Activated T-helper 2 cell treated with anti-CD3 and anti-CD28 coated beads, Interferon-gamma antibody, Interleukin-2, Interleukin-4, amounts not matched to agents 10 μg/mL and 5 μg/mL and 100 μg/mL, durations not matched to agents 14 hours and 24 hours and 36 hours (primary cell): ENCODE measurements around the gene RBM19. TPM values are rescaled to one million over a fixed set of nuclear protein-coding genes. Genes with fewer than 3 reads are reported as not detected.

Source experiments
- DNase-seq: peaks from one replicate; pipeline ENCODE4 v3.0.0; 2021; ENCODE audit warnings: low spot score
- H3K27ac Mint-ChIP-seq: one replicate; pipeline ENCODE4 v1.8.0; 2021; ENCODE audit warnings: mixed read lengths
- H3K27me3 Mint-ChIP-seq: one replicate; pipeline ENCODE4 v1.8.0; 2021; ENCODE audit warnings: low read depth, mixed read lengths
- H3K36me3 Mint-ChIP-seq: one replicate; pipeline ENCODE4 v1.8.0; 2021; ENCODE audit warnings: low read depth, mixed read lengths
- H3K4me1 Mint-ChIP-seq: one replicate; pipeline ENCODE4 v1.8.0; 2021; ENCODE audit warnings: low read depth, mixed read lengths
- H3K4me3 Mint-ChIP-seq: one replicate; pipeline ENCODE4 v1.8.0; 2021; ENCODE audit warnings: low read depth, mild to moderate bottlenecking, moderate library complexity, mixed read lengths
- H3K9me3 Mint-ChIP-seq: one replicate; pipeline ENCODE4 v1.8.0; 2021; ENCODE audit warnings: mixed read lengths
- intact Hi-C: fragments of 100-400 bp; cut with micrococcal nuclease; formaldehyde crosslinking; loops from one replicate; pipeline ENCODE4 v1.15.1; 2023
- total RNA-seq: library from RNA; stranded (reverse); gene quantifications from 2 replicates; pipeline ENCODE4 v1.2.3, GENCODE V29; 2022

RBM19 gene
- total RNA-seq, 1 donor from 2014 or later: 96.8 TPM

GRCh38 chr12:113940357-113941207, 25.5 kb downstream of the RBM19 start:
- Mint-ChIP-seq H3K4me1 (no peaks in the 10 kb centered on the region), H3K9me3 (no peaks in the 10 kb centered on the region), H3K27ac (no peak overlapping the region), H3K27me3 (no peaks in the 10 kb centered on the region), H3K4me3 (no peak overlapping the region), H3K36me3 (peaks cover 61% of the 10 kb centered on the region)
- intact Hi-C loops: no loop called here
- no peak for DNase-seq

DNA sequence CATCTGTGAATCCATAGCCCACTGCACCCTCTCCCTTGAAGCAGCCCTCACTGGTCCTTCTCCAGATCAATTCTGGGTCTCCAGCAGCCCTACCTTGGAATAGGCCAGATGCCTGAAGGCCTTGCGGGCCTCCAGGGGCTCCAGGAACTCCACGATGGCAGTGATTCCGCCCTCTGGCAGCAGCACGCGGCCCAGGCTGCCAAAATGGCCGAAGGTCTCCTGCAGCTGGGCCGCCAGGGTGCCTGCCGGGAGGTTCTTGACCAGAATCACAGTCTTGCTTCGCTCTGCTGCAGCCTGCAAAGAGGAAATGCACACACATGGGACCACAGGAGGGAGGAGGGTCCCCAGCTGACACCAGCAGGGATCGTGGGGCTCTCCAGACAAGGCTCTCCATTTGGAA, 26.3 kb downstream of the RBM19 start:
- H3K4me3 Mint-ChIP-seq: no peak overlapping the region
- no peak for DNase-seq
- H3K27me3 Mint-ChIP-seq: no peaks in the 10 kb centered on the region
- no peaks in the 10 kb centered on the region for H3K9me3 Mint-ChIP-seq
- intact Hi-C loops: no loop called here
- H3K4me1 Mint-ChIP-seq: no peaks in the 10 kb centered on the region
- H3K36me3 Mint-ChIP-seq: peaks cover 60% of the 10 kb centered on the region
- H3K27ac Mint-ChIP-seq: no peak overlapping the region

DNA sequence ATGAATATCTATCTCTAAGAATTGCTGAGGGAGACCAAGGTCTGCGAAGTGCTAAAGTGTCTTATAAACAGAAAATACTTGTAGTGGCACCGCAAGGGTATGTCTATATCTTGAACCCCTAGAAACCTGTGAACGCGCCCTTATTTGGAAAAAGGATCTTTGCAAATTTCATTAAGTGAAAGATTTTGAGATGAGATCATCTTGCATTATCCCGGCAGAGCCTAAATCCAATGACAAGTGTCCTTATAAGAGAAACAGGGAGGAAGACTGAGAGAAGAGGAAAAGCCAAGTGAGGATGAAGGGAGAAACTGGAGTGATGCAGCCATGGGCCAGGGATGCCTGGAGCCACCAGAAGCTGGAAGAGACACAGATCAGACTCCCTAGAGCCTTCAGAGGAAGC, 27.7 kb downstream of the RBM19 start:
- DNase-seq: no peak

GRCh38 chr12:113936460-113936859, 29.7 kb downstream of the RBM19 start:
- Mint-ChIP-seq H3K36me3 (peaks cover 48% of the 10 kb centered on the region), H3K9me3 (no peaks in the 10 kb centered on the region), H3K4me3 (no peak overlapping the region), H3K4me1 (no peaks in the 10 kb centered on the region), H3K27ac (no peak overlapping the region), H3K27me3 (no peaks in the 10 kb centered on the region)
- intact Hi-C loops: no loop called here
- DNase-seq: no peak

More for the DNA sequence above, 27.7 kb downstream of the RBM19 start:
- peaks cover 64% of the 10 kb centered on the region for H3K36me3 Mint-ChIP-seq
- H3K27me3 Mint-ChIP-seq: no peaks in the 10 kb centered on the region
- no peak overlapping the region for H3K4me3 Mint-ChIP-seq
- H3K9me3 Mint-ChIP-seq: no peaks in the 10 kb centered on the region
- no peaks in the 10 kb centered on the region for H3K4me1 Mint-ChIP-seq
- H3K27ac Mint-ChIP-seq: no peak overlapping the region
- intact Hi-C loops: no loop called here

DNA sequence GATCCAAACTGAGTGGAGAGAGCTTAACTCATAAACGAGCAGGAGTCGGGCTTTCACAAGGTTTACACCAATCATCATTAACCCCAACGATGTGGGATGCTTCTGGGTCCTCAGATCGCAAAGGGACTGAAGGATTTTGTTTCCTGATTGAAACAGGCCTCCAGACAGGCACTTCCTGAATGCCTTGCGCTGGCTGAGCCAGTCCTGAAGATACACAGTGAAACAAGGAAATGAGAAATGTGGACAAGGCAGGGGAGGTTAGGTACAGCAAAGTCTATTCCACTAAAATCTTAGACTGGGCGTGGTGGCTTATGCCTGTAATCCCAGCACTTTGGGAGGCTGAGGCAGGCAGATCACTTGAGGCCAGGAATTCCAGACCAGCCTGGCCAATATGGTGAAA, 30.7 kb downstream of the RBM19 start:
- H3K27me3 Mint-ChIP-seq: no peaks in the 10 kb centered on the region
- intact Hi-C loops: no loop called here
- peaks cover 44% of the 10 kb centered on the region for H3K36me3 Mint-ChIP-seq

GRCh38 chr12:113934946-113935345, 31.2 kb downstream of the RBM19 start:
- no peak for DNase-seq
- Mint-ChIP-seq H3K9me3 (no peaks in the 10 kb centered on the region), H3K27me3 (no peaks in the 10 kb centered on the region), H3K4me3 (no peak overlapping the region), H3K36me3 (peaks cover 48% of the 10 kb centered on the region), H3K4me1 (peaks cover 2% of the 10 kb centered on the region), H3K27ac (no peak overlapping the region)
- intact Hi-C loops: no loop called here

More for the DNA sequence above, 30.7 kb downstream of the RBM19 start:
- Mint-ChIP-seq H3K9me3 (no peaks in the 10 kb centered on the region), H3K27ac (no peak overlapping the region), H3K4me1 (no peaks in the 10 kb centered on the region), H3K4me3 (no peak overlapping the region)
- DNase-seq: no peak

- intact Hi-C loops: no loop called here
- no peak overlapping the region for H3K27ac Mint-ChIP-seq
- no peaks in the 10 kb centered on the region for H3K27me3 Mint-ChIP-seq
- peaks cover 7% of the 10 kb centered on the region for H3K4me1 Mint-ChIP-seq
- H3K36me3 Mint-ChIP-seq: peaks cover 50% of the 10 kb centered on the region
- no peak overlapping the region for H3K4me3 Mint-ChIP-seq
- DNase-seq: no peak
- no peaks in the 10 kb centered on the region for H3K9me3 Mint-ChIP-seq
These were observed 31.9 kb downstream of the RBM19 start for GRCh38 chr12:113934060-113934814.

GRCh38 chr12:113933201-113933786, 32.8 kb downstream of the RBM19 start:
- Mint-ChIP-seq H3K27ac (no peak overlapping the region), H3K4me3 (no peak overlapping the region), H3K9me3 (no peaks in the 10 kb centered on the region), H3K4me1 (peaks cover 9% of the 10 kb centered on the region), H3K27me3 (no peaks in the 10 kb centered on the region), H3K36me3 (peaks cover 46% of the 10 kb centered on the region)
- intact Hi-C loops: no loop called here
- DNase-seq: no peak

- intact Hi-C loops: no loop called here
- H3K27ac Mint-ChIP-seq: no peak overlapping the region
- H3K9me3 Mint-ChIP-seq: no peaks in the 10 kb centered on the region
- no peaks in the 10 kb centered on the region for H3K27me3 Mint-ChIP-seq
- no peak overlapping the region for H3K4me3 Mint-ChIP-seq
- no peak for DNase-seq
- H3K36me3 Mint-ChIP-seq: peaks cover 39% of the 10 kb centered on the region
- peaks cover 9% of the 10 kb centered on the region for H3K4me1 Mint-ChIP-seq
These were observed 33.5 kb downstream of the RBM19 start for GRCh38 chr12:113932381-113933196.

GRCh38 chr12:113931517-113931916, 34.6 kb downstream of the RBM19 start:
- peaks cover 41% of the 10 kb centered on the region for H3K36me3 Mint-ChIP-seq
- H3K9me3 Mint-ChIP-seq: no peaks in the 10 kb centered on the region
- H3K27ac Mint-ChIP-seq: no peak overlapping the region
- peaks cover 17% of the 10 kb centered on the region for H3K4me1 Mint-ChIP-seq
- H3K4me3 Mint-ChIP-seq: no peak overlapping the region
- intact Hi-C loops: no loop called here
- no peaks in the 10 kb centered on the region for H3K27me3 Mint-ChIP-seq
- DNase-seq: no peak

GRCh38 chr12:113930249-113930648, 35.9 kb downstream of the RBM19 start:
- peaks cover 49% of the 10 kb centered on the region for H3K36me3 Mint-ChIP-seq

GRCh38 chr12:113929312-113929989, 36.7 kb downstream of the RBM19 start:
- no peaks in the 10 kb centered on the region for H3K27me3 Mint-ChIP-seq
- H3K4me3 Mint-ChIP-seq: no peak overlapping the region
- no peaks in the 10 kb centered on the region for H3K9me3 Mint-ChIP-seq
- intact Hi-C loops: no loop called here
- H3K4me1 Mint-ChIP-seq: peaks cover 18% of the 10 kb centered on the region
- H3K27ac Mint-ChIP-seq: peak overlapping the region; percentile 0
- H3K36me3 Mint-ChIP-seq: peaks cover 51% of the 10 kb centered on the region
- no peak for DNase-seq

More at GRCh38 chr12:113930249-113930648, 35.9 kb downstream of the RBM19 start:
- no peaks in the 10 kb centered on the region for H3K27me3 Mint-ChIP-seq
- intact Hi-C loops: no loop called here
- H3K4me1 Mint-ChIP-seq: peaks cover 18% of the 10 kb centered on the region
- H3K4me3 Mint-ChIP-seq: no peak overlapping the region
- no peak for DNase-seq
- no peak overlapping the region for H3K27ac Mint-ChIP-seq
- H3K9me3 Mint-ChIP-seq: no peaks in the 10 kb centered on the region
